WTC11 (cell line): ENCODE measurements around the gene RHBDD1. TPM values are rescaled to one million over a fixed set of nuclear protein-coding genes. Genes with fewer than 3 reads are reported as not detected.
"Not testable (repeated sequence)": the region's sequence is repeated elsewhere in the genome, so short reads cannot be mapped to it uniquely, and the experiment has no call there.

ENCODE experiments used
- ATAC-seq: fragments of 200-7000 bp; cut with Tn5 transposase; 2 replicates; pipeline ENCODE4 v1.10.0; 2021; ENCODE audit warnings: mild to moderate bottlenecking, moderate library complexity
- CTCF ChIA-PET: fragments of 300-600 bp; sonication (Branson Sonifier 250); formaldehyde crosslinking; loops from one replicate; lab custom pipeline; 2021; ENCODE audit warnings: antibody characterized with exemption; lab: Charles Lee
- POLR2A ChIA-PET: fragments of 350-600 bp; sonication (Branson Sonifier 250); formaldehyde crosslinking; loops from one replicate; lab custom pipeline; 2021; ENCODE audit warnings: antibody characterized with exemption; lab: Charles Lee
- DNase-seq: peaks from one replicate; pipeline ENCODE4 v3.0.0; 2021; ENCODE audit warnings: low spot score
- H3K27ac Mint-ChIP-seq: 2 replicates; pipeline ENCODE4 v1.8.0; 2021; ENCODE audit warnings: mixed read lengths
- H3K27me3 Mint-ChIP-seq: 2 replicates; pipeline ENCODE4 v1.8.0; 2021; ENCODE audit warnings: low read depth, mild to moderate bottlenecking, moderate library complexity, mixed read lengths
- H3K36me3 Mint-ChIP-seq: 2 replicates; pipeline ENCODE4 v1.8.0; 2021; ENCODE audit warnings: mixed read lengths
- H3K4me1 Mint-ChIP-seq: 2 replicates; pipeline ENCODE4 v1.8.0; 2022; ENCODE audit warnings: mixed read lengths
- H3K4me3 Mint-ChIP-seq: 2 replicates; pipeline ENCODE4 v1.8.0; 2021; ENCODE audit warnings: mild to moderate bottlenecking, moderate library complexity, mixed read lengths
- H3K9me3 Mint-ChIP-seq: 2 replicates; pipeline ENCODE4 v1.8.0; 2021; ENCODE audit warnings: mixed read lengths
- ELF4 ChIP-seq: sonication (generic); formaldehyde crosslinking; IDR thresholded peaks from 2 replicates; pipeline ENCODE4 v1.8.1; 2022; ENCODE audit warnings: low read depth, mild to moderate bottlenecking, moderate library complexity, missing genetic modification reagents
- EMX1 ChIP-seq: fragments of 250-450 bp; sonication (Bioruptor Pico); IDR thresholded peaks from 2 replicates; pipeline ENCODE4 v1.8.0; 2021; ENCODE audit warnings: mild to moderate bottlenecking
- HMGA2 ChIP-seq: fragments of 250-450 bp; sonication (Bioruptor Pico); IDR thresholded peaks from 2 replicates; pipeline ENCODE4 v1.4.0; 2021; ENCODE audit warnings: mild to moderate bottlenecking, moderate library complexity
- KAT7 ChIP-seq: sonication (generic); formaldehyde crosslinking; IDR thresholded peaks from 2 replicates; pipeline ENCODE4 v1.8.1; 2023; ENCODE audit warnings: missing genetic modification reagents, mild to moderate bottlenecking, borderline replicate concordance
- MYBL2 ChIP-seq: sonication (generic); formaldehyde crosslinking; IDR thresholded peaks from 2 replicates; pipeline ENCODE4 v1.8.1; 2023; ENCODE audit warnings: mild to moderate bottlenecking, moderate library complexity, missing genetic modification reagents
- NFE2L1 ChIP-seq: sonication (generic); formaldehyde crosslinking; IDR thresholded peaks from 2 replicates; pipeline ENCODE4 v1.8.1; 2023; ENCODE audit warnings: missing genetic modification reagents
- NR2C2 ChIP-seq: sonication (generic); formaldehyde crosslinking; IDR thresholded peaks from 2 replicates; pipeline ENCODE4 v1.8.0; 2022; ENCODE audit warnings: mild to moderate bottlenecking, missing genetic modification reagents
- NR3C1 ChIP-seq: sonication (generic); formaldehyde crosslinking; conservative IDR thresholded peaks from 2 replicates; pipeline ENCODE4 v1.8.1; 2023; ENCODE audit warnings: low read depth, mild to moderate bottlenecking, missing genetic modification reagents
- OVOL2 ChIP-seq: fragments of 250-450 bp; sonication (Bioruptor Pico); IDR thresholded peaks from 2 replicates; pipeline ENCODE4 v1.9.0; 2021; ENCODE audit warnings: mild to moderate bottlenecking, borderline replicate concordance
- SOX15 ChIP-seq: fragments of 250-450 bp; sonication (Bioruptor Pico); IDR thresholded peaks from 2 replicates; pipeline ENCODE4 v1.9.0; 2021; ENCODE audit warnings: mild to moderate bottlenecking
- TCF7 ChIP-seq: sonication (generic); formaldehyde crosslinking; IDR thresholded peaks from 2 replicates; pipeline ENCODE4 v1.8.0; 2022; ENCODE audit warnings: mild to moderate bottlenecking, low read depth, missing genetic modification reagents, moderate library complexity
- TEAD1 ChIP-seq: sonication (generic); formaldehyde crosslinking; IDR thresholded peaks from 2 replicates; pipeline ENCODE4 v1.8.0; 2022; ENCODE audit warnings: mild to moderate bottlenecking, missing genetic modification reagents
- ZNF317 ChIP-seq: sonication (generic); formaldehyde crosslinking; IDR thresholded peaks from 2 replicates; pipeline ENCODE4 v1.8.1; 2023; ENCODE audit warnings: low read depth, mild to moderate bottlenecking, moderate library complexity, missing genetic modification reagents, borderline replicate concordance
- total RNA-seq: library from RNA; stranded (reverse); gene quantifications from 3 replicates; pipeline ENCODE4 v1.2.3, GENCODE V29; 2021
- TF ChIP-seq, protein P1 (sequence below): fragments of 250-450 bp; sonication (Bioruptor Pico); IDR thresholded peaks from 2 replicates; pipeline ENCODE4 v2.1.2; 2022; ENCODE audit warnings: mild to moderate bottlenecking, moderate library complexity
- TF ChIP-seq, protein P2 (sequence below): sonication (generic); formaldehyde crosslinking; IDR thresholded peaks from 2 replicates; pipeline ENCODE4 v1.8.0; 2022; ENCODE audit warnings: mild to moderate bottlenecking, missing genetic modification reagents
- TF ChIP-seq, protein P3 (sequence below): sonication (generic); formaldehyde crosslinking; IDR thresholded peaks from 2 replicates; pipeline ENCODE4 v1.8.0; 2022; ENCODE audit warnings: mild to moderate bottlenecking, missing genetic modification reagents
- TF ChIP-seq, protein P4 (sequence below): sonication (generic); formaldehyde crosslinking; IDR thresholded peaks from 2 replicates; pipeline ENCODE4 v1.8.0; 2022; ENCODE audit warnings: mild to moderate bottlenecking, missing genetic modification reagents

The RHBDD1 gene
- total RNA-seq, 1 experiment from 2014 or later, result 25.7 TPM

DNA sequence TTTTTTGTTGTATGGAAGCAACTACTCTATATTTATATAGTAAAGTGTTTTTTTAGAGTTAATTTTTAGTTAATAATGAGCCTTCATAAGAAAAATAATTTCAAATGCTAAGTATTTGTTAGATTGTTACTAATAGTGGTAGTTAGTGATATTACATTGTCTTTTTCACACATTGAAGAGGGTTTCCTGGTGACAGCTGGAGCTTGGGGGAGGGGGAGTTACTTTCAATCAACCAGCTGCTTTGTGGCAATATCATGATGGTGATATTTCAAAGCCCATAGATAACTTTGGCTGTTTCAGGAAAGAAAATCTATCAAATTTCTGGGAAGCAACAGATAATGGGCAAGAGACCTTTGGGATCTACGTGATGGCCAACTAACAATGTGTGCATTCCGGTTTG is 4.1 kb downstream of the RHBDD1 start:
- Mint-ChIP-seq H3K27ac (no peak overlapping the region), H3K4me1 (peaks cover 13% of the 10 kb centered on the region), H3K36me3 (peaks cover 19% of the 10 kb centered on the region), H3K9me3 (peaks cover 12% of the 10 kb centered on the region), H3K27me3 (peaks cover 6% of the 10 kb centered on the region), H3K4me3 (no peak overlapping the region)
- DNase-seq (no peak), ATAC-seq (no peak)
- TF ChIP-seq, protein P1, sequence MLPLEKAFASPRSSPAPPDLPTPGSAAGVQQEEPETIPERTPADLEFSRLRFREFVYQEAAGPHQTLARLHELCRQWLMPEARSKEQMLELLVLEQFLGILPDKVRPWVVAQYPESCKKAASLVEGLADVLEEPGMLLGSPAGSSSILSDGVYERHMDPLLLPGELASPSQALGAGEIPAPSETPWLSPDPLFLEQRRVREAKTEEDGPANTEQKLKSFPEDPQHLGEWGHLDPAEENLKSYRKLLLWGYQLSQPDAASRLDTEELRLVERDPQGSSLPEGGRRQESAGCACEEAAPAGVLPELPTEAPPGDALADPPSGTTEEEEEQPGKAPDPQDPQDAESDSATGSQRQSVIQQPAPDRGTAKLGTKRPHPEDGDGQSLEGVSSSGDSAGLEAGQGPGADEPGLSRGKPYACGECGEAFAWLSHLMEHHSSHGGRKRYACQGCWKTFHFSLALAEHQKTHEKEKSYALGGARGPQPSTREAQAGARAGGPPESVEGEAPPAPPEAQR, result no peak
- TF ChIP-seq KAT7 (CRISPR knock-in tag), result no peak
- TF ChIP-seq, protein P2, sequence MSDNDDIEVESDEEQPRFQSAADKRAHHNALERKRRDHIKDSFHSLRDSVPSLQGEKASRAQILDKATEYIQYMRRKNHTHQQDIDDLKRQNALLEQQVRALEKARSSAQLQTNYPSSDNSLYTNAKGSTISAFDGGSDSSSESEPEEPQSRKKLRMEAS (CRISPR knock-in tag), result no peak
- ChIA-PET CTCF (interaction anchor here (1.5 kb wide), 1 partner anchor 9 kb away, joined by 3 read pairs; no protein-coding TSS in a partner anchor), POLR2A (no interaction called here)

DNA sequence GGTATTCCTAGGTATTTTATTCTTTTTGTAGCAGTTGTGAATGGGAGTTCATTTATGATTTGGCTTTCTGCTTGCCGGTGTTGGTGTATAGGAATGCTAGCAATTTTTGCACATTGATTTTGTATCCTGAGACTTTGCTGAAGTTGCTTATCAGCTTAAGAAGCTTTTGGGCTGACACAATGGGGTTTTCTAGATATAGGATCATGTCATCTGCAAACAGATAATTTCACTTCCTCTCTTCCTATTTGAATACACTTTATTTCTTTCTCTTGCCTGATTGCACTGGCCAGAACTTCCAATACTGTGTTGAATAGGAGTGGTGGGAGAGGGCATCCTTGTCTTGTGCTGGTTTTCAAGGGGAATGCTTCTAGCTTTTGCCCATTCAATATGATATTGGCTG is 7.1 kb downstream of the RHBDD1 start:
- Mint-ChIP-seq H3K36me3 (peaks cover 19% of the 10 kb centered on the region), H3K9me3 (peaks cover 12% of the 10 kb centered on the region)
- DNase-seq, H3K4me1 Mint-ChIP-seq, H3K27ac Mint-ChIP-seq, H3K4me3 Mint-ChIP-seq, CTCF ChIA-PET, H3K27me3 Mint-ChIP-seq, POLR2A ChIA-PET, ATAC-seq: not testable (repeated sequence)

DNA sequence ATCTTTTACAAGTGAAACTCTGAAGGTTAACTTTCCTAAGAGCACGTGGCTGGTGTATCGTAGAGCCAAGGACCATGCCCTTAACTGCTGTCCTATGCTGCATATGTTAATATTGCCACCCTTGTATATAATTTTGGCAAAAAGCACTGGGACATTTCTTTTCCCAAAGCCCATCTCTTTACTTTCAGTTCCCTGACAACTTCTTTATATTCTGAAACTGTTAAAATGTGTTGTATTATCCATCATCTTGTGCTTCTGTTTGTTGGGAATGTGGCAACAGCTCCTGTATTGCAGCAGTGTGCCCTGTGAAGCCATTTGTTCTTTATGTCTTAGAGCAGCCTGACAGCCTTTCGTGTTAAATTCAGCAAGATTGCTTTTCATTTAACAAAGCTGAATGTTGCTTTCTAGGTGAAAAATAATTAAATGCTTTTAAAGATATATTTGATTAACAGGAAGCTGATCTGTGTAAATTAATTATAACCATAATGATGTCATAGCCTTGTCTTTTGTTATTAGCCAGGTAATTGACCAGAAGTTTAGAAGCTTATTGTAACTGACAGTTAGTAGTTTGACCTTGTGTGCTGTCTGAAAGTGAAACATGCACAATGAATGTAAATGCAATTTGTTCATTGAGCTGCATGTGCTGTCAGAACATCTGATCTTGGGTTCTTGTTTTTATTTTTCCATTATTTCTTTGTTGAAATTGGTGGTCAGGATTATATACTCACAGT is 9.7 kb downstream of the RHBDD1 start:
- ChIA-PET CTCF (interaction anchor here (1.3 to 1.4 kb wide), 2 partner anchors 43 to 188 kb away, joined by 3 to 4 read pairs; no protein-coding TSS in a partner anchor), POLR2A (no interaction called here)
- DNase-seq, result no peak
- no peak for ATAC-seq
- Mint-ChIP-seq H3K9me3 (peaks cover 12% of the 10 kb centered on the region), H3K4me1 (peaks cover 4% of the 10 kb centered on the region), H3K27me3 (no peaks in the 10 kb centered on the region; the same call in 1 of the 2 replicates), H3K4me3 (no peak overlapping the region), H3K27ac (no peak overlapping the region), H3K36me3 (peaks cover 15% of the 10 kb centered on the region)
- TF ChIP-seq, protein P3, sequence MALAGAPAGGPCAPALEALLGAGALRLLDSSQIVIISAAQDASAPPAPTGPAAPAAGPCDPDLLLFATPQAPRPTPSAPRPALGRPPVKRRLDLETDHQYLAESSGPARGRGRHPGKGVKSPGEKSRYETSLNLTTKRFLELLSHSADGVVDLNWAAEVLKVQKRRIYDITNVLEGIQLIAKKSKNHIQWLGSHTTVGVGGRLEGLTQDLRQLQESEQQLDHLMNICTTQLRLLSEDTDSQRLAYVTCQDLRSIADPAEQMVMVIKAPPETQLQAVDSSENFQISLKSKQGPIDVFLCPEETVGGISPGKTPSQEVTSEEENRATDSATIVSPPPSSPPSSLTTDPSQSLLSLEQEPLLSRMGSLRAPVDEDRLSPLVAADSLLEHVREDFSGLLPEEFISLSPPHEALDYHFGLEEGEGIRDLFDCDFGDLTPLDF (CRISPR knock-in tag), result no peak
- TF ChIP-seq TEAD1 (no peak), NR3C1 (no peak)

DNA sequence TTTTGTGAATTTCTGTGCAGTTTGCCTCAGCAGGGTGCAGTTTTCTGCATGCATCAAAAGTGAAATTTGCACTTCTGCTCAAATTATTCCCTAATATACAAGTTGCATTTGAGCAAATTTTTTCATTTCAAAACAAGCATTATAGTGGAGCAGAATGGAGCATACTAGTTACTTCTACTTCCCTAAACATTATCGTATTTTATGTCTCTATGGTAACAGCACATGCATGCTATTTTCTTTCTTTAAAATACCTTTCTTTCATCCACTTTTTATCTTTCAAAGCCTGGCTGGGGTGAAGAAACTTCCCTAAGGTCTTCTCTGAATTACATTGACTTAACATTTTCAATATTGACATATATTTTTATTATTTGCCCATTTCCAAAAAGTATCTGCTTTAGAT is 11.2 kb downstream of the RHBDD1 start:
- Mint-ChIP-seq H3K4me1 (peaks cover 4% of the 10 kb centered on the region), H3K4me3 (no peak overlapping the region), H3K27me3 (no peaks in the 10 kb centered on the region; the same call in 1 of the 2 replicates), H3K27ac (no peak overlapping the region), H3K36me3 (peaks cover 8% of the 10 kb centered on the region), H3K9me3 (peaks cover 9% of the 10 kb centered on the region)
- ChIA-PET POLR2A (no interaction called here), CTCF (interaction anchor here (1.4 kb wide), 1 partner anchor 45 kb away, joined by 4 read pairs; no protein-coding TSS in a partner anchor)
- ATAC-seq, result no peak
- TF ChIP-seq ZNF317 (no peak), NFE2L1 (CRISPR knock-in tag) (no peak), TCF7 (CRISPR knock-in tag) (no peak), HMGA2 (CRISPR knock-in tag) (no peak), OVOL2 (no peak), SOX15 (no peak), MYBL2 (no peak), ELF4 (CRISPR knock-in tag) (no peak), NR2C2 (CRISPR knock-in tag) (no peak), EMX1 (CRISPR knock-in tag) (no peak)
- TF ChIP-seq, protein P4, sequence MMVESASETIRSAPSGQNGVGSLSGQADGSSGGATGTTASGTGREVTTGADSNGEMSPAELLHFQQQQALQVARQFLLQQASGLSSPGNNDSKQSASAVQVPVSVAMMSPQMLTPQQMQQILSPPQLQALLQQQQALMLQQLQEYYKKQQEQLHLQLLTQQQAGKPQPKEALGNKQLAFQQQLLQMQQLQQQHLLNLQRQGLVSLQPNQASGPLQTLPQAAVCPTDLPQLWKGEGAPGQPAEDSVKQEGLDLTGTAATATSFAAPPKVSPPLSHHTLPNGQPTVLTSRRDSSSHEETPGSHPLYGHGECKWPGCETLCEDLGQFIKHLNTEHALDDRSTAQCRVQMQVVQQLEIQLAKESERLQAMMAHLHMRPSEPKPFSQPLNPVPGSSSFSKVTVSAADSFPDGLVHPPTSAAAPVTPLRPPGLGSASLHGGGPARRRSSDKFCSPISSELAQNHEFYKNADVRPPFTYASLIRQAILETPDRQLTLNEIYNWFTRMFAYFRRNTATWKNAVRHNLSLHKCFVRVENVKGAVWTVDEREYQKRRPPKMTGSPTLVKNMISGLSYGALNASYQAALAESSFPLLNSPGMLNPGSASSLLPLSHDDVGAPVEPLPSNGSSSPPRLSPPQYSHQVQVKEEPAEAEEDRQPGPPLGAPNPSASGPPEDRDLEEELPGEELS (CRISPR knock-in tag), result no peak
- no peak for DNase-seq
